Lower leg skin (tissue), 4 donors: Measurements from ENCODE around the gene CCDC85C. TPM values are rescaled to one million over a fixed set of nuclear protein-coding genes. Genes with fewer than 3 reads are reported as not detected.

Source experiments
- DNase-seq, 2 donors: peaks; one replicate each; pipeline ENCODE4 v3.0.0-alpha.2; 2019; ENCODE audit warnings: low spot score in 2 of 2
- H3K4me3 ChIP-seq: fragments of 200-600 bp; sonication (generic); 2 replicates; pipeline ENCODE4 v1.5.1; 2017; ENCODE audit warnings: mild to moderate bottlenecking, low read depth; ENCODE audit not compliant: poor library complexity, severe bottlenecking
- CTCF ChIP-seq, 3 donors: fragments of 450-650 bp; IDR thresholded peaks; one replicate each; pipeline ENCODE4 v1.5.1; 2016; ENCODE audit warnings: antibody characterized with exemption in 3 of 3, mild to moderate bottlenecking in 3 of 3, moderate library complexity in 2 of 3
- POLR2A ChIP-seq, 2 donors: fragments of 450-650 bp; IDR thresholded peaks; one replicate each; pipeline ENCODE4 v1.6.1; 2016 to 2017; ENCODE audit warnings: antibody characterized with exemption in 2 of 2, mild to moderate bottlenecking in 1 of 2, moderate library complexity in 1 of 2
- WGBS, 2 donors: methylation state at CpG; one replicate each; pipeline ENCODE4 v1.1.5; 2018; 5-methylcytosine and 5-hydroxymethylcytosine counted together
- intact Hi-C: fragments of 100-400 bp; cut with DNase I; formaldehyde crosslinking; loops from one replicate; pipeline ENCODE4 v1.15.0; 2023; ENCODE audit warnings: low total_unique reads
- total RNA-seq, 4 donors: library from RNA; depleted of rRNA; stranded (reverse); fragments of >200 nt; gene quantifications; one replicate each; pipeline ENCODE4 v1.1.0, GENCODE V29; 2016

CCDC85C gene
- total RNA-seq, 4 donors from 2014 or later, result 17.2 to 47.7 (median 33.3) TPM

DNA sequence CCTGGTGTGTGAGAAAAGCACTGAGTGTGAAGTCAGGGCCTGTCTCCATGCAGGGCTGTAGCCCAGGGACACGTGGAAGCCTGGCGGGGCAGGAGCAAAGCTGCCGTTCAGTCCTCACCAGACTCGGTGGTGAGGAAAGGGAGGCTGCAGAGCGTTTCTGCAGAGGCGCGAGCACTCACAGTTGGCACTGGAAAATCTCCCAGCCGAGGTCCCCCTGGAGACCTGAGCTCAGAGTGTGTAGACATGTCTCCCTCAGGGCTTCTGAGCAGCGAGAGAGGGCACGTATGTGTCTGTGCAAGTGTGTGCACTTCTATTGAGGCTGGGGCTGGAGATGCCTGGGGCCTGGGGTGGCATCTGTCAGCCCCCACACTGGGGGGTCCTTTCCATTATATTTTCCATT is 29.9 kb upstream of the CCDC85C start:
- intact Hi-C loops, result no loop called here
- WGBS, 2 donors, result 64 to 79% methylated on average over 10 of the region's 10 CpGs
- no peak for DNase-seq
- no peak overlapping the region for H3K4me3 ChIP-seq
- TF ChIP-seq POLR2A (IDR thresholded peaks at IDR 0.05) (no peak), CTCF (IDR thresholded peaks at IDR 0.05) (no peak)

GRCh38 chr14:99633141-99633540 is 29.1 kb upstream of the CCDC85C start:
- no peak for DNase-seq
- TF ChIP-seq CTCF (IDR thresholded peaks at IDR 0.05), result no peak
- TF ChIP-seq POLR2A (IDR thresholded peaks at IDR 0.05), result no peak
- intact Hi-C loops, result no loop called here
- H3K4me3 ChIP-seq, result no peak overlapping the region
- 98 to 100% methylated on average over 3 of the region's 3 CpGs for WGBS, 2 donors

DNA sequence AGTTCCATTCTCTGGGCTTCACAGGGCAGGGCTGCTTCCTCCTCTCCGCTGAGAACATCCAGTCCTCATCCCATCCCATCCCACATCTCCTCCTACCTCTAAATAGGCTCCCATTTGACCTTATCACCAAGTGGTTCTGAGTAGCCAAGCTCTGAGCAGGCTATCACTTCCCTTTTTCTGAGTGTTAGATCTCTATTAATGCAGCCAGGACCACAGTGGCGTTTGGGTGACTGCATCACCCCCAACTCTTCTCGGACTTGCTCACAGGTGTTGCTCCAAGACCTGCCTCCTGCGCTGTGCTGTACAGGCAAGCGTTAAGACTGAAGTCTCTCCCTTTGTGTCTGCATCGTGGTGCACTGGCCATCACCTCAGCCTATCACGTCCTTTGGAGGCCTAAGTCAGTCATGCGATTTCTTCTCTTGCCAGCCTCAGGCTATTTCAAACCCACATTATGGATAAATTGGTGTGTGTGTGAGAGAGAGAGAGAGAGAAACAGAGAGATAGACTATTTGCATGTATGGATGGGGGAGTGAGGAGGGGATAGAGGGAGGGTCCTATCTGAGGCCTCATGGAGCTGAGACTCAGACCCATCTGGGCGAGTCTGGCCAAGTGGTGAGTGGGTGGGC is 28.5 kb upstream of the CCDC85C start:
- DNase-seq, result no peak
- intact Hi-C loops, result no loop called here
- no peak for TF ChIP-seq CTCF (IDR thresholded peaks at IDR 0.05)
- no peak for TF ChIP-seq POLR2A (IDR thresholded peaks at IDR 0.05)
- H3K4me3 ChIP-seq, result no peak overlapping the region
- 85 to 88% methylated on average over 9 of the region's 9 CpGs for WGBS, 2 donors

DNA sequence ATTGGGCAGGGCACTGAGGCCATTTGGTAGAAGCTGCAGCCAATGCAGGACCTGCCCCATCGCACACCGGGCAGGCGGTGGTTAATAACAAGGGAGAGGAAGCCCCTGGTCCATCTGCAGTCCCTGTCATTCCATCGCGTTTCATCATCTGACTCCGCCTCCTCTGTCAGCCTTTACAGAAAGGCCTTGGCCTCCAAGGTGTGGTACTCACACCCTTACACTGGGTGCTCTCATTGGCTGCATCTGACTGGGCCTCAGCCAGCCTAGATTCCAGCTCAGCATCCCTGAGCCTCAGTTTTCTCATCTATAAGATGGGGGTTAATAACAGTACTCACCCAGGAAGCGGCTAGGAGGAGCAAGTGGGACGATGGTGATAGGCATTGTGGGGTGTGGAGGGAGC is 26.2 kb upstream of the CCDC85C start:
- no peak overlapping the region for H3K4me3 ChIP-seq
- TF ChIP-seq CTCF (IDR thresholded peaks at IDR 0.05), result no peak
- no peak for TF ChIP-seq POLR2A (IDR thresholded peaks at IDR 0.05)
- 72 to 73% methylated on average over 8 of the region's 8 CpGs for WGBS, 2 donors
- intact Hi-C loops, result no loop called here
- no peak for DNase-seq

- 17 to 22% methylated on average over 16 to 20 of the region's 20 CpGs for WGBS, 2 donors
- DNase-seq, result peak; percentile 59 to 94
- no peak overlapping the region for H3K4me3 ChIP-seq
- intact Hi-C loops, result loop anchor here (2.0 kb wide), 1 partner anchor 108 kb away; no protein-coding TSS in a partner anchor
- TF ChIP-seq POLR2A (IDR thresholded peaks at IDR 0.05) (no peak), CTCF (IDR thresholded peaks at IDR 0.05) (peak in 1 of 3 donors; percentile 75)
Observed at GRCh38 chr14:99628887-99629618, 25.0 kb upstream of the CCDC85C start.
